HG03565 (cell line): ENCODE data around the gene HS3ST6.
"Not testable (repeated sequence)": the region's sequence is repeated elsewhere in the genome, so short reads cannot be mapped to it uniquely, and the experiment has no call there.

ENCODE experiments used
- ATAC-seq: cut with Tn5 transposase; IDR thresholded peaks from one replicate; pipeline ENCODE4 v1.9.1; 2021; ENCODE audit warnings: mild to moderate bottlenecking, moderate library complexity; ENCODE audit not compliant: unreplicated experiment

HS3ST6 gene

DNA sequence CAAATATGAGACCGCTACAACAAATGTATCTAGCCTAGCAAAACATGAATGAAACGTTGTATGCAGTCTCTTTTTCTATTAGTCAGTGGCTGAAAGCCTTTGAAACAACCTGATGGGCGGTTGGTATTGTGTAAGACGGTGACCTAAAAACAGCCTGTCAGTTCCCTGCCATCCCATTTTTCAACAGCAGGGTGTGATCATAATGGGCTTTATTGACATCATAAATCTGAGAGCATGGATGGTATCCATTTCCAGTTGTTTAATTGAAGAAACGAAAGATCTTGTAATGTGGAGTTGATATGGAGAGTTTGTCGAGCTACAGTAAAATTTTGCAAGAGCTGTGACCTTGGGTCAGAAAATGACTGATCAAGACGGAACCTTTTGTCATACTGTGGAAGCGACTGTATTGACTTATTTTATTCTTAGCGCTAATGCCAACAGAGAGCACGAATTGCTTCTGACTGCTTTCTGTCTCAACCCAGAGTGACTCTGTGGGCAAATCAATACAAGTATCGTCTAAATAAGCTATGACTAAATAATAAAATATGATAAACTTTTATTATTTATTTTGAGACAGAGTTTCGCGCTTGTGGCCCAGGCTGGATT lies 34.0 kb downstream of the HS3ST6 start:
- ATAC-seq: no peak

DNA sequence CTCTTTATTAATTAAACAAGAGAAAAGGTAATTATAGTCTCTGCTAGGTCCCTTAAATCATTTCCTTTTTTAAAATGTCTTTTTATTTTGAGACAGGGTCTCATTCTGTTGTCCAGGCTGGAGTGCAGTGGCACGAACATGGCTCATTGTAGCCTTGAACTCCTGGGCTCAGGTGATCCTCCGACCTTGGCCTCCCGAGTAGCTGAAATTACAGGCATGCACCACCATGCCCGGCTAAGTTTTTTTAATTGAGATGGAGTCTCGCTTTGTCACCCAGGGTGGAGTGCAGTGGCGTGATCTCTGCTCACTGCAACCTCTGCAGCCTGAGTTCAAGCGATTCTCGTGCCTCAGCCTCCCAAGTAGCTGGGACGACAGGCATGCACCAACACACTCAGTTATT lies 37.0 kb downstream of the HS3ST6 start:
- ATAC-seq: not testable (repeated sequence)

DNA sequence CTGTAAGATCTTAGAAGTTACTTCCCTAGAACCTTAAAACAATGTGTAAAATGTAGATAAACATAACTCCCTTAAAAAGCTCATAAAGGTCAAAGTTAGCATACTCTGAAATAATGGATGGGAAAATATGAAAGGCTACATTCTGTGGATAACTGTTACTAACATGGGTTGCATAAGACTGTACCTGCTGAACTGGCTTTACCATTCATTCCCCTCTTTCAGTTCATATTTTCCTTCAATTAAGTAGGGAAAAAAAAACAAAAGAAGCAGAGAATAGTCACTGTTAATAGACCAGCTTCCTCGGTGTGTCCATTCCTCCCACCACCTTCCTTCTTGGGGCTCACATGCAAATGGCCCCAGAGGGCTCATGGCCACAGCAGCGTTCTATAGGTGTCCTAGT lies 38.7 kb downstream of the HS3ST6 start:
- ATAC-seq: no peak

- no peak for ATAC-seq
These were observed 40.0 kb downstream of the HS3ST6 start for GRCh38 chr16:1878256-1878655.

DNA sequence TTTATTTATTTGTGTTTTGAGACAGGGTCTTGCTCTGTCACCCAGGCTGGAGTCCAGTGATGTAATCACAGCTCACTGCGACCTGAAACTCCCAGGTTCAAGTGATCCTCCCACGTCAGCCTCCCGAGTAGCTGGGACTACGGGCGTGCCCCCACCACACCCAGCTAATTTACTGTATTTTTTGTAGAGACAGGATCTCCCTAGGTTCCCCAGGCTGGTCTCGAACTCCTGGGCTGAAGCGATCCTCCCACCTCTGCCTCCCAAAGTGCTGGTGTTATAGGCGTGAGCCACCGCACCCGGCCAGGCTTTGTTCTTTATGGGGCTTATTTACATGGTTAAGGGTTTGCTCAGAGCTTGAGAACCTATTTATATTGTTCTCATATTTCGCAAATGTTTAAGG lies 40.4 kb downstream of the HS3ST6 start:
- no peak for ATAC-seq

- ATAC-seq: no peak
These were observed 41.1 kb downstream of the HS3ST6 start for GRCh38 chr16:1877089-1877488.

GRCh38 chr16:1876468-1876867 lies 41.7 kb downstream of the HS3ST6 start:
- ATAC-seq: no peak

- not testable (repeated sequence) for ATAC-seq
These were observed 42.1 kb downstream of the HS3ST6 start for GRCh38 chr16:1876066-1876465.

- no peak for ATAC-seq
These were observed 43.4 kb downstream of the HS3ST6 start for GRCh38 chr16:1874854-1875253.

DNA sequence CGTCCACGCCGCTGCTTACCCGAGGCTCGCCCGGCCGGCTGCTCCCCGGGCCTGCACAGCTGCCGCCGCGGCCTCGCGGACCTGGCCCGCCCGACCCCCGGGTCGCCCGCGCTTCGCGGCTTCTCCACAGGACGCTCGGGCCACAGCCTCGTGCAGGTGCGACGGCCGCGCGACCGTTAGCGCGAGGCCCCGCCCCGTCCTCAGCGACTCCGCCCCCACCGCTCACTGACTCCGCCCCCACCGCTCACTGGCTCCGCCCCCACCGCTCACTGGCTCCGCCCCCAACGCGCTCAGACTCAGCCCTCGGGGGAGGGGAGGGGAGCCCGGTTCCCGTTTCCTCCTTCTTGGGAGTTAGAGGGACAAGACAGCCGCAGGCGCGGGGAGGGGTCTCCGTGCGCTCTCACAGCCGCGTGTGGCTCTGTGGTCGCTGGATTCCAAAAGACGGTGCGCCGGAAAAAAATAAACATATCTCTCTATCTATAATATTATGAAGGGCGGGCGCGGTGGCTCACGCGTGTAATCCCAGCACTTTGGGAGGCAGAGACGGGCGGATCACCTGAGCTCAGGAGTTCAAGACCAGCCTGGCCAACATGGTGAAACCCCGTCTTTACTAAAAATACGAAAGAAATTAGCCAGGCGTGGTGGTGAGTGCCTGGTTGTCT lies 46.1 kb downstream of the HS3ST6 start, which contains the start of gene MEIOB:
Gene MEIOB (minus strand): TSS at position 191 of the 662 bp plus-strand sequence. CDS start 3,989 bp downstream, outside the sequence.
- no peak for ATAC-seq

- no peak for ATAC-seq
These were observed 47.7 kb downstream of the HS3ST6 start for GRCh38 chr16:1870365-1871082.

DNA sequence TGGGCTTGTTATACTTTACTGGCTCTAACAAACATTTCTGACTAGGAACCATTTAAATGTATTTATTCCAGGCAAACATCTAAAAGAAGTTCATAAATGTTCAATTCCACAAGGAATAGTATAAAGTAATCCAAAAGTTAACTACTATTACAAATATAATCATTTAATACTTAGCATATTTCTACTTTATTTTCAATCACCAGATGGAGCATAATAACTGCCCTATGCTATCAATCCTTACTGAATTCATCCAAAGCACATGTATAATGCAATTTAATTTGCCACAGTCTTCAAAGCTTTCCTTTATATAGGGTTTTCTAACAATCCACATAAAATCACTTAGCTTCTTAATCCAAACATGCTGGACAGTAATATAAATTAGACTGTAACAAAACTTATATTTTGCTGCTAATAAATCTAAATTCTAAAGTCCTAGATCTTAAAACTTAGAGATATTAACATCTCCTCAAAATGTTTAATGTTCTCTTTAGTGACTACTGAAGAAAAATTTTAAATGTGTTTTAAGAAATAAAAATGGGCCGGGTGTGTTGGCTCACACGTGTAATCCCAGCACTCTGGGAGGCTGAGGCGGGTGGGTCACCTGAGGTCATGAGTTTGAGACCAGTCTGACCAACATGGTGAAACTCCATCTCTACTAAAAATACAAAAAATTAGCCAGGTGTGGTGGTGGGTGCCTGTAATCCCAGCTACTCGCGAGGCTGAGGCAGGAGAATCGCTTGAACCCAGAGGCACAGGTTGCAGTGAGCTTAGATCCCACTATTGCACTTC lies 52.1 kb downstream of the HS3ST6 start:
- ATAC-seq: no peak

- no peak for ATAC-seq
These were observed 54.3 kb downstream of the HS3ST6 start for GRCh38 chr16:1863681-1864460.

- ATAC-seq: no peak
These were observed 55.8 kb downstream of the HS3ST6 start for GRCh38 chr16:1862394-1862793.

GRCh38 chr16:1861730-1862129 lies 56.5 kb downstream of the HS3ST6 start:
- ATAC-seq: no peak
